GM12873 (cell line): ENCODE data around the gene UQCC5.

Experiments used
- TF ChIP-seq, protein P1 (sequence below): IDR thresholded peaks from 2 replicates; pipeline ENCODE4 v1.5.1; 2012; ENCODE audit warnings: low read depth, mild to moderate bottlenecking, moderate library complexity, low read length, control low read depth; ENCODE audit not compliant: insufficient read depth; ENCODE audit errors: missing control alignments

The UQCC5 gene

GRCh38 chr3:52561028-52561747 is 24.8 kb downstream of the UQCC5 start:
- TF ChIP-seq, protein P1, sequence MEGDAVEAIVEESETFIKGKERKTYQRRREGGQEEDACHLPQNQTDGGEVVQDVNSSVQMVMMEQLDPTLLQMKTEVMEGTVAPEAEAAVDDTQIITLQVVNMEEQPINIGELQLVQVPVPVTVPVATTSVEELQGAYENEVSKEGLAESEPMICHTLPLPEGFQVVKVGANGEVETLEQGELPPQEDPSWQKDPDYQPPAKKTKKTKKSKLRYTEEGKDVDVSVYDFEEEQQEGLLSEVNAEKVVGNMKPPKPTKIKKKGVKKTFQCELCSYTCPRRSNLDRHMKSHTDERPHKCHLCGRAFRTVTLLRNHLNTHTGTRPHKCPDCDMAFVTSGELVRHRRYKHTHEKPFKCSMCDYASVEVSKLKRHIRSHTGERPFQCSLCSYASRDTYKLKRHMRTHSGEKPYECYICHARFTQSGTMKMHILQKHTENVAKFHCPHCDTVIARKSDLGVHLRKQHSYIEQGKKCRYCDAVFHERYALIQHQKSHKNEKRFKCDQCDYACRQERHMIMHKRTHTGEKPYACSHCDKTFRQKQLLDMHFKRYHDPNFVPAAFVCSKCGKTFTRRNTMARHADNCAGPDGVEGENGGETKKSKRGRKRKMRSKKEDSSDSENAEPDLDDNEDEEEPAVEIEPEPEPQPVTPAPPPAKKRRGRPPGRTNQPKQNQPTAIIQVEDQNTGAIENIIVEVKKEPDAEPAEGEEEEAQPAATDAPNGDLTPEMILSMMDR = no peak

DNA sequence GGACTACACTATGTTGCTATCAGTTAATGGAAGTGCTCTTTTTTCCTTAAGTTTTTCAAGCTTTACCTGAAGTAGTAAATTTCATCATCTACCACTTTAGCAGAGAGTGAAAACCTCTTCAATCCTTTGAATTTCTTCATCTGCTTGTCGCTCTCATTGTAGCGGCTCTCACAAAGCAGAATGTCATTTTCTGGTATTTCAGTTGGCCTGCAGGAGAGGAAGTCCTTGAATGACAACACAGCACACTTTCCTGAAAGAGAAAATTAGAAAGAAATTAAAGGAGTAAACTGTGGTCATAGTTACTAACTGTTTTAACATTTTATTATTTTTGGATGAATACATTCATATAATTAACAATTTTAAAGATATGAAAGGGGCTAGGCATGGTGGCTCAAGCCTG is 27.6 kb downstream of the UQCC5 start:
- TF ChIP-seq, protein P1 = no peak

DNA sequence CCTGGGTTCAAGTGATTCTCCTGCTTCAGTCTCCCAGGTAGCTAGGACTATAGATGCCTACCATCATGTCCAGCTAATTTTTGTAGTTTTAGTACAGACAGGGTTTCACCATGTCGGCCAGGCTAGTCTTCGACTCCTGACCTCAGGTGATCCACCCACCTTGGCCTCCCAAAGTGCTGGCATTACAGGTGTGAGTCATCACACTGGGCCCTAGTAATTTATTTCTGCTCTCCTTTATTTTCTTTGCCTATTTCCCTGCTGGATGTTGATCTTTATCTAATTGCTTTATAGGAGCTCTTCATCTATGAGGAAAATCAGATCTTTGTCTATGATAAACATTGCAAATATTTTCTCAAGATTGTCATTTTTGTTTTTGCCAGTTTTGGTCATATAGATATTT is 31.7 kb downstream of the UQCC5 start:
- TF ChIP-seq, protein P1 = no peak

DNA sequence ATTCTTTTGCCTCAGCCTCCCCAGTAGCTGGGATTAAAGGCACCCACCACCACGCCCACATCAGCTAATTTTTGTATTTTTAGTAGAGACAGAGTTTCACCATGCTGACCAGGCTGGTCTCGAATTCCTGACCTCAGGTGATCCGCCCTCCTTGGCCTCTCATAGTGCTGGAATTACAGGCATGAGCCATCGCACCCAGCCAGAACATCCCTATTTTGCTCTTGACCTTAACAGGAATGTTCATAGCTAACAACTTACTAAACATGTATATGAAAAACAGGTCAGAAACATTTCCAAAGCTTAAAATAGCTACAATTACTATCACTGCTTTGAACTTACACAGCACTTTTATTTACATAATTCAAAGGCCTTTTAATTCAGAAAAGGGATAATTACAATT is 33.7 kb downstream of the UQCC5 start:
- TF ChIP-seq, protein P1 = no peak

GRCh38 chr3:52572221-52572620 is 35.8 kb downstream of the UQCC5 start:
- TF ChIP-seq, protein P1 = no peak

DNA sequence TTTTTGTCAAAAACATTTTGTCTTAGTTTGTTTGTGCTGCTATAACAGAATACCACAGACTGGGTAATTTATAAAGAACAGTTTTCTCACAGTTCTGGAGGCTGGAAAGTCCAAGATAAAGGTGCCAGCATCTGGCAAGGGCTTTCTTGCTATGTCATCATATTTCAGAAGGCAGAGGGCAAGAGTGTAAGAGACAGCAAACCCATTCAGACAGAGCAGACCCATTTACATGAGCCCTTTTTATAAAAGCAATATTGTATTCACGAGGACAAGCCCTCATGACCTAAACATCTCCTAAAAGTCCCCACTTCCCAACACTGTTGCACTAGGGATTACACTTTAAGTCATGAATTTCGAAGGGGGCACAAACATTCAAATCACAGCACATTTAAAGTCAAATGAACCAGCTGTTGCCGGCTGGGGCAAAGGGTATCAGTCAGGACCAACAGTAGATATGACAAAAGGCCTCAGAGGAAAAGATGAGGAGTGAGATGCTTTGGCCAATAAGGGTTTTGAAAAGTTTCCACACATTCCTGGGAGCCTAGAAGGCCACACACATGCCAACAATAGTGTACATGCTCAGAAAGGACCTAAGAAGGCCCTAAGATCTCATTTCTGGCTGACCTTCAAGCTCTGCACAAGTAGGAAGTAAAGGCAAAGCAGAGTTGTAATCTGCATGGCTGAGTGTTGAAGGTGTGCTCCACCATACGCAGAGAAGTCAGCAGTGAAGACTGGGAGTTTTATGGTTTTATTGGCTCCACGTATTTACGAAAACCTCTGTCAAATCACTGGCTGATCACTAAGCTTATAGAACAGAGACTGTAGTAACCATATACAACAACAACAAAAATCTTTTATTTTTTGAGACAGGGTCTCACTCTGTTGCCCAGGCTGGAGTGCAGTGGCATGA is 37.9 kb downstream of the UQCC5 start:
- TF ChIP-seq, protein P1 = no peak
